RWPE2 (cell line): ENCODE measurements around the gene MAEA.
A peak's percentile ranks its signal among the peaks of the same experiment; 100 is the strongest.

ENCODE experiments used
- ATAC-seq: fragments of 200-7000 bp; cut with Tn5 transposase; 3 replicates; pipeline ENCODE4 v1.9.1; 2021; ENCODE audit warnings: low read depth
- DNase-seq: peaks from one replicate; pipeline ENCODE4 v3.0.0-alpha.2; 2020; ENCODE audit warnings: low spot score
- H3K27ac ChIP-seq: fragments of 450-650 bp; 2 replicates; pipeline ENCODE4 v1.5.1; 2017; ENCODE audit warnings: mild to moderate bottlenecking; ENCODE audit not compliant: poor library complexity, severe bottlenecking
- H3K27me3 ChIP-seq: fragments of 250-450 bp; sonication (Bioruptor Pico); 2 replicates; pipeline ENCODE4 v1.5.1; 2021; ENCODE audit warnings: mild to moderate bottlenecking, moderate library complexity; ENCODE audit not compliant: insufficient read depth, poor library complexity, severe bottlenecking
- H3K36me3 ChIP-seq: fragments of 250-450 bp; sonication (Bioruptor Pico); 2 replicates; pipeline ENCODE4 v1.5.1; 2020; ENCODE audit warnings: low read depth, mild to moderate bottlenecking, moderate library complexity
- H3K4me1 ChIP-seq: fragments of 250-450 bp; sonication (Bioruptor Pico); 2 replicates; pipeline ENCODE4 v1.5.1; 2021; ENCODE audit warnings: mild to moderate bottlenecking, moderate library complexity; ENCODE audit not compliant: insufficient read depth, poor library complexity, severe bottlenecking
- H3K4me3 ChIP-seq: fragments of 250-450 bp; sonication (Bioruptor Pico); 2 replicates; pipeline ENCODE4 v1.5.1; 2021; ENCODE audit warnings: mild to moderate bottlenecking, moderate library complexity; ENCODE audit not compliant: severe bottlenecking
- H3K9me3 ChIP-seq: fragments of 250-450 bp; sonication (Bioruptor Pico); 2 replicates; pipeline ENCODE4 v1.5.1; 2021; ENCODE audit warnings: mild to moderate bottlenecking, moderate library complexity; ENCODE audit not compliant: severe bottlenecking
- CTCF ChIP-seq: fragments of 450-650 bp; IDR thresholded peaks from one replicate; pipeline ENCODE4 v1.5.1; 2017; ENCODE audit warnings: mild to moderate bottlenecking, moderate library complexity; ENCODE audit not compliant: poor library complexity, severe bottlenecking

Gene MAEA

GRCh38 chr4:1346781-1347409 lies 57.2 kb downstream of the MAEA start, which contains the start of gene UVSSA:
Gene UVSSA, plus strand, starts transcription at chr4:1347208. Its CDS starts 884 bp downstream, at chr4:1348092.
- peak; percentile 83 for ATAC-seq
- Histone ChIP-seq H3K9me3 (no peaks in the 10 kb centered on the region), H3K36me3 (peaks cover 4% of the 10 kb centered on the region; the same call in 1 of the 2 replicates), H3K27me3 (no peaks in the 10 kb centered on the region), H3K4me1 (no peaks in the 10 kb centered on the region), H3K27ac (peak within 1 kb of the TSS; percentile 87), H3K4me3 (peak within 1 kb of the TSS; percentile 82)
- TF ChIP-seq CTCF = no peak
- DNase-seq = peak; percentile 100

GRCh38 chr4:1347410-1347864 lies 57.7 kb downstream of the MAEA start:
- no peaks in the 10 kb centered on the region for H3K9me3 ChIP-seq

GRCh38 chr4:1348014-1348513 lies 58.4 kb downstream of the MAEA start:
- no peak for TF ChIP-seq CTCF
- no peaks in the 10 kb centered on the region for H3K27me3 ChIP-seq
- no peak for DNase-seq
- no peak for ATAC-seq
- H3K27ac ChIP-seq = peak overlapping the region; percentile 87
- H3K9me3 ChIP-seq = no peaks in the 10 kb centered on the region
- H3K4me3 ChIP-seq = peak overlapping the region; percentile 82
- peaks cover 15% of the 10 kb centered on the region for H3K36me3 ChIP-seq
- no peaks in the 10 kb centered on the region for H3K4me1 ChIP-seq

More at GRCh38 chr4:1347410-1347864, 57.7 kb downstream of the MAEA start:
- H3K27me3 ChIP-seq = no peaks in the 10 kb centered on the region
- peak overlapping the region; percentile 82 for H3K4me3 ChIP-seq
- TF ChIP-seq CTCF = no peak
- ATAC-seq (peak; percentile 34), DNase-seq (no peak)
- peak overlapping the region; percentile 87 for H3K27ac ChIP-seq
- H3K36me3 ChIP-seq = peaks cover 9% of the 10 kb centered on the region
- H3K4me1 ChIP-seq = no peaks in the 10 kb centered on the region

GRCh38 chr4:1348746-1349145 lies 59.1 kb downstream of the MAEA start:
- H3K4me1 ChIP-seq = no peaks in the 10 kb centered on the region

More at GRCh38 chr4:1348746-1349145, 59.1 kb downstream of the MAEA start:
- DNase-seq = no peak
- Histone ChIP-seq H3K27me3 (no peaks in the 10 kb centered on the region), H3K9me3 (no peaks in the 10 kb centered on the region), H3K36me3 (peaks cover 20% of the 10 kb centered on the region), H3K4me3 (no peak overlapping the region), H3K27ac (peak overlapping the region; percentile 87)
- no peak for ATAC-seq
- no peak for TF ChIP-seq CTCF
